GM12878 (cell line): ENCODE data around the gene PSORS1C2. TPM values are rescaled to one million over a fixed set of nuclear protein-coding genes. Genes with fewer than 3 reads are reported as not detected.
A peak's percentile ranks its signal among the peaks of the same experiment; 100 is the strongest.

ENCODE experiments used
- ATAC-seq: fragments of 200-7000 bp; cut with Tn5 transposase; 3 replicates; pipeline ENCODE4 v1.9.1; 2020; ENCODE audit warnings: mild to moderate bottlenecking, moderate library complexity
- BruUV-seq: library from RNA; stranded (reverse); fragments of 400-500 nt; replicated peaks from 2 replicates; lab custom pipeline; 2021; lab: Mats Ljungman, UMichigan
- CTCF ChIA-PET: fragments of 300-600 bp; sonication (Branson Sonifier 250); formaldehyde crosslinking; extraction: SDS; loops from one replicate; lab custom pipeline; 2021; ENCODE audit warnings: inconsistent platforms; lab: Yijun Ruan, JAX
- POLR2A ChIA-PET: fragments of 350-600 bp; formaldehyde crosslinking; extraction: SDS; loops from one replicate; lab custom pipeline; 2021; ENCODE audit warnings: inconsistent platforms; lab: Charles Lee
- RAD21 ChIA-PET: fragments of 300-600 bp; sonication (Branson Sonifier 250); formaldehyde crosslinking; loops from one replicate; lab custom pipeline; 2023; ENCODE audit warnings: antibody characterized with exemption; ENCODE audit not compliant: unreplicated experiment; lab: Charles Lee
- SMC1A ChIA-PET: fragments of 300-600 bp; sonication (Branson Sonifier 250); formaldehyde crosslinking; loops from one replicate; lab custom pipeline; 2023; ENCODE audit not compliant: unreplicated experiment, uncharacterized antibody; lab: Charles Lee
- DNase-seq: peaks from one replicate; pipeline ENCODE4 v3.0.0-alpha.2; 2011; ENCODE audit warnings: low read depth, low spot score
- FAIRE-seq: peaks from 3 replicates; lab custom pipeline; 2011; peaks lifted over from hg19 to GRCh38; lab: Jason Lieb, UNC
- H2AFZ ChIP-seq: 2 replicates; pipeline ENCODE4 v1.6.0; 2011; ENCODE audit warnings: low read depth, low read length, control low read depth; ENCODE audit not compliant: control insufficient read depth
- H3K27ac ChIP-seq: 2 replicates; pipeline ENCODE4 v1.5.1; 2011; ENCODE audit warnings: control low read depth; ENCODE audit not compliant: control insufficient read depth, insufficient read depth
- H3K27me3 ChIP-seq, 2 experiments: replicated peaks in 1 of 2; 2 replicates each; pipeline versions ENCODE4 v1.6.0 to v1.6.1; 2011; ENCODE audit warnings: low read length in 1 of 2; ENCODE audit not compliant: control insufficient read depth in 2 of 2, insufficient read depth in 2 of 2
- H3K36me3 ChIP-seq, 2 experiments: 2 replicates each; pipeline ENCODE4 v1.5.1; 2011; ENCODE audit warnings: low read length in 1 of 2; ENCODE audit not compliant: control insufficient read depth in 2 of 2, insufficient read depth in 2 of 2
- H3K4me1 ChIP-seq: 2 replicates; pipeline ENCODE4 v1.6.1; 2011; ENCODE audit warnings: mild to moderate bottlenecking, low read length, moderate library complexity, mixed read lengths; ENCODE audit not compliant: control insufficient read depth, insufficient read depth
- H3K4me2 ChIP-seq: 2 replicates; pipeline ENCODE4 v1.6.0; 2011; ENCODE audit warnings: control low read depth; ENCODE audit not compliant: control insufficient read depth, insufficient read depth
- H3K4me3 ChIP-seq: fragments of 200-600 bp; sonication (generic); 2 replicates; pipeline ENCODE4 v1.5.1; 2016
- H3K79me2 ChIP-seq: 2 replicates; pipeline ENCODE4 v1.6.0; 2011; ENCODE audit warnings: low read length; ENCODE audit not compliant: control insufficient read depth, insufficient read depth
- H3K9ac ChIP-seq: 2 replicates; pipeline ENCODE4 v1.8.0; 2011; ENCODE audit warnings: low read length, control low read depth, mixed read lengths; ENCODE audit not compliant: control insufficient read depth, insufficient read depth
- H3K9me3 ChIP-seq: replicated peaks from 3 replicates; pipeline ENCODE4 v1.5.1; 2011; ENCODE audit warnings: mild to moderate bottlenecking, low read length; ENCODE audit not compliant: control insufficient read depth, insufficient read depth
- H4K20me1 ChIP-seq: 2 replicates; pipeline ENCODE4 v1.6.0; 2011; ENCODE audit not compliant: control insufficient read depth, insufficient read depth
- BCL11A ChIP-seq: IDR thresholded peaks from 2 replicates; pipeline ENCODE4 v1.6.1; 2011; ENCODE audit warnings: low read depth, low read length
- CBX5 ChIP-seq: sonication (generic); IDR thresholded peaks from 2 replicates; pipeline ENCODE4 v1.6.1; 2016; ENCODE audit warnings: low read depth, moderate library complexity, mild to moderate bottlenecking, inconsistent platforms
- GATAD2B ChIP-seq: fragments of 450-650 bp; conservative IDR thresholded peaks from 2 replicates; pipeline ENCODE4 v1.6.1; 2017; ENCODE audit warnings: low read depth, mild to moderate bottlenecking, moderate library complexity
- KAT2A ChIP-seq: conservative IDR thresholded peaks from 2 replicates; pipeline ENCODE4 v1.6.1; 2011; ENCODE audit warnings: low read depth, low read length; ENCODE audit not compliant: control insufficient read depth
- LARP7 ChIP-seq: fragments of 450-650 bp; IDR thresholded peaks from 2 replicates; pipeline ENCODE4 v1.6.1; 2017; ENCODE audit warnings: mild to moderate bottlenecking
- NFYB ChIP-seq: IDR thresholded peaks from 2 replicates; pipeline ENCODE4 v1.6.1; 2011; ENCODE audit warnings: low read depth, mild to moderate bottlenecking, low read length, improper control_type of control experiment, moderate library complexity; ENCODE audit not compliant: insufficient read depth
- NR2C2 ChIP-seq: IDR thresholded peaks from 2 replicates; pipeline ENCODE4 v1.6.1; 2011; ENCODE audit warnings: borderline replicate concordance, low read depth; ENCODE audit not compliant: control insufficient read depth, insufficient read length
- RELA ChIP-seq: fragments of 450-650 bp; IDR thresholded peaks from 2 replicates; pipeline ENCODE4 v1.8.0; 2014; ENCODE audit warnings: borderline replicate concordance; ENCODE audit not compliant: partially characterized antibody
- REST ChIP-seq: IDR thresholded peaks from 2 replicates; pipeline ENCODE4 v1.6.1; 2012; ENCODE audit warnings: mild to moderate bottlenecking, low read depth, low read length
- RUNX3 ChIP-seq: IDR thresholded peaks from 2 replicates; pipeline ENCODE4 v1.6.1; 2012; ENCODE audit warnings: low read length, inconsistent platforms
- SIX5 ChIP-seq: IDR thresholded peaks from 2 replicates; pipeline ENCODE4 v1.6.1; 2011; ENCODE audit warnings: mild to moderate bottlenecking, low read depth, low read length, moderate library complexity; ENCODE audit not compliant: severe bottlenecking
- SREBF1 ChIP-seq: IDR thresholded peaks from 2 replicates; pipeline ENCODE4 v1.6.1; 2012; ENCODE audit warnings: mild to moderate bottlenecking, low read length
- USF1 ChIP-seq: IDR thresholded peaks from 2 replicates; pipeline ENCODE4 v1.6.1; 2011; ENCODE audit warnings: borderline replicate concordance, low read depth, mild to moderate bottlenecking, moderate library complexity, mixed read lengths, low read length; ENCODE audit not compliant: insufficient read depth; ENCODE audit errors: extremely low read length
- ZNF24 ChIP-seq: fragments of 450-650 bp; IDR thresholded peaks from 2 replicates; pipeline ENCODE4 v1.6.1; 2017; ENCODE audit warnings: antibody characterized with exemption, mild to moderate bottlenecking
- WGBS: methylation state at CpG from one replicate; pipeline ENCODE4 v1.1.6; 2016; ENCODE audit warnings: low lambda C conversion rate; ENCODE audit not compliant: insufficient replicate concordance, insufficient coverage; ENCODE audit errors: missing lambda C conversion rate; 5-methylcytosine and 5-hydroxymethylcytosine counted together
- in situ Hi-C: fragments of 300-500 bp; cut with MboI; formaldehyde crosslinking; loops from 9 replicates; pipeline ENCODE4 v1.14.3; 2018; ENCODE audit warnings: mixed read lengths
- intact Hi-C: fragments of 100-400 bp; cut with micrococcal nuclease; formaldehyde crosslinking; loops from one replicate; pipeline ENCODE4 v1.14.2; 2022; ENCODE audit not compliant: unreplicated experiment
- polyA plus RNA-seq, 11 experiments: library from polyadenylated mRNA; depleted of rRNA in 4 of 11; unstranded in 6 of 11; stranded (reverse) in 5 of 11; fragments of >200 nt; fragmentation: Nextera tagmentation in 4 of 11; fragmentation: Illumina TruSeq in 1 of 11; extraction: Ambion mirVana in 4 of 11; extraction: Trizol in 1 of 11; gene quantifications; 1 replicate in 1 of 11; 2 replicates in 10 of 11; pipeline versions ENCODE4 v1.2.1 to v1.2.3, GENCODE V29; 2011 to 2016; ENCODE audit warnings: inconsistent platforms in 2 of 11, missing spikeins in 2 of 11, low read depth in 1 of 11
- total RNA-seq, 4 experiments: library from RNA; depleted of rRNA in 3 of 4; stranded (reverse); fragments of >200 nt in 3 of 4; fragmentation: Illumina TruSeq in 1 of 4; extraction: Trizol in 1 of 4; gene quantifications; 2 replicates each; pipeline versions ENCODE4 v1.2.1 to v1.2.3, GENCODE V29; 2013 to 2021

PSORS1C2 gene
- total and polyA plus RNA-seq, 10 of the 15 experiments (the other 5 are each of a cell fraction or from before 2014, with no cell fraction given) = not detected

DNA sequence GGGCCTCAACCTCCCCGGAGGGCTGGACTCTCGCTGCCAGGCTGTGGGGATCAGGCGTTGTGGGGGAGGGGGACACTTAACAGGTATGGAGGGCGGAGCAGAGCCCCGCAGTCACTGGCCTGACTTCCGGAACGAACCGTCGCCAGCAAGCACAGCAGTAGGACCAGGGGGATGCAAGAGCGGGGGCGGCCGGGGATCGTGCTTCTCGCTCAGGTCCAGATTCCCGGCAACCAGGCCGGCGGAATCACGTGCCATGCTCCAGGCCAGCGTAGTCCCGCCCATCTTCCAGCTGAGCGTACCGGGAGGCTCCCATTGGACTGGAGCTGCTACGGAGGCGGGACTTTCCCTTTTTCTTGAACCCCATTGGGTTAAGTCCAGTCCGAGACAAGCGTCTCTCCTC, 41.6 kb upstream of the PSORS1C2 start:
- RAD21 ChIA-PET = no interaction called here
- Histone ChIP-seq H2AFZ (no peak overlapping the region), H3K79me2 (no peaks in the 10 kb centered on the region; the same call in none of the 2 replicates), H3K4me2 (no peak overlapping the region), H3K4me3 (no peak overlapping the region), H3K27ac (no peak overlapping the region), H3K4me1 (peaks cover 14% of the 10 kb centered on the region), H3K9me3 (no peaks in the 10 kb centered on the region), H4K20me1 (no peaks in the 10 kb centered on the region), H3K36me3 (0 out of 4 replicates have a peak, but pooled peaks cover 0 to 2% of the 10 kb centered on the region in 2 experiments), H3K9ac (no peak overlapping the region), H3K27me3 (no peaks in the 10 kb centered on the region)
- no TSS peak for BruUV-seq
- in situ Hi-C loops (no loop called here), intact Hi-C loops (no loop called here)
- POLR2A ChIA-PET = no interaction called here
- CTCF ChIA-PET = interaction anchor here (1.0 kb wide), 1 partner anchor 22 kb away, joined by 3 read pairs; the partner anchor contains the start of gene TCF19
- ATAC-seq = no peak
- no peak for DNase-seq
- peak; percentile 43; the same call in 1 of the 2 replicates for TF ChIP-seq NFYB
- TF ChIP-seq USF1 = peak; percentile 5
- no peak for TF ChIP-seq KAT2A
- FAIRE-seq = no peak
- 55% methylated on average over 13 of the region's 26 CpGs for WGBS
- SMC1A ChIA-PET = interaction anchor here (1.2 kb wide), 1 partner anchor 12 kb away, joined by 3 read pairs; no protein-coding TSS in a partner anchor

DNA sequence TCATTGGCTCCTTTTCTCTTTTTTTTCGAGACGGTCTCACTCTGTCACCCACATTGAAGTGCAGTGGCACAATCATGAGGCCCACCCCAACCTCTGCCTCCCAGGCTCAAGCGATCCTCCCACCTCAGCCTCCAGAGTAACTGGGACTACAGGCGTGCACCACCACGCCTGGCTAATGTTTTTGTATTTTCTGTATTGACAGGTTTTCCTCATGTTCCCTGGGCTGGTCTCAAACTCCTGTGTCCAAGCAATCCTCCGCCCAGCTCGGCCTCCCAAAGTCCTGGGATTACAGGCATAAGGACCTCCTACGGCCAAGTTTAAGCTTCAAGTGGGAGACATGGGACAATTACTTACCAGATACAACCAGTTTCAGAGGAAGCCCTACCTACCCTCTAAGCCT, 41.0 kb upstream of the PSORS1C2 start:
- no peak for DNase-seq
- Histone ChIP-seq H3K4me3 (0 out of 2 replicates have a peak overlapping the region, but pooled peaks have one; percentile 4), H3K36me3 (0 out of 4 replicates have a peak, but pooled peaks cover 0 to 2% of the 10 kb centered on the region in 2 experiments), H3K4me1 (peaks cover 14% of the 10 kb centered on the region), H4K20me1 (no peaks in the 10 kb centered on the region), H3K4me2 (no peak overlapping the region), H3K27ac (no peak overlapping the region), H2AFZ (no peak overlapping the region), H3K9ac (no peak overlapping the region), H3K79me2 (no peaks in the 10 kb centered on the region; the same call in none of the 2 replicates), H3K9me3 (no peaks in the 10 kb centered on the region), H3K27me3 (no peaks in the 10 kb centered on the region)
- RAD21 ChIA-PET = interaction anchor here (1.2 kb wide), 1 partner anchor 15 kb away, joined by 3 read pairs; no protein-coding TSS in a partner anchor
- 97% methylated on average over 8 of the region's 8 CpGs for WGBS
- CTCF ChIA-PET = interaction anchor here (1.0 kb wide), 1 partner anchor 21 kb away, joined by 3 read pairs; the partner anchor contains the start of gene TCF19
- in situ Hi-C loops = no loop called here
- SMC1A ChIA-PET = no interaction called here
- no peak for ATAC-seq
- no peak for FAIRE-seq
- BruUV-seq = no TSS peak
- POLR2A ChIA-PET = interaction anchor here (0.6 kb wide), 2 partner anchors 14 to 19 kb away, joined by 3 to 6 read pairs; no protein-coding TSS in a partner anchor
- intact Hi-C loops = no loop called here
- TF ChIP-seq REST (no peak), RELA (no peak), CBX5 (no peak), LARP7 (no peak), ZNF24 (no peak), SREBF1 (no peak), NR2C2 (no peak), BCL11A (no peak), GATAD2B (no peak), RUNX3 (no peak), SIX5 (no peak)
